ENCODE measurements around the gene SCNN1B.

Gene SCNN1B

DNA sequence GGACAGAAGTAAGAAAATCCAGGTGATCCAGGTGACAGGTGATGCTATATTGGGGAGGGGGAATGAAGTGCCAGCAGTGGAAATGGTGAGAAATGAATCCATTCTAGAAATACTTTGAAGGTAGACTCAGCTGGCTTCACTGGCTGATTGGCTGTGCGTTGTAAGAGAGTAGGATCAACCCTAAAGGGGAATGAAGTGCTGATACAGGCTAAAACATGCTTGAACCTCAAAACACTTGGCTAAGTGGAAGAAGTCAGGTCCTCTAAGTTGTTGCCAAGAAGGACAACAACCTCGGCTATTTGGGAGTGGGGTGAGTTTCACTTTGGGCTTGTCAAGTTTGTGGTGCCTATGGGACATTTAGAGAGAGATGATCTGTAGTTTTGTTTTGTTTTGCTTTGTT is 24.1 kb upstream of the SCNN1B start:
- peaks cover 40 to 41% of the 10 kb centered on the region in 2 donors for H3K27me3 Mint-ChIP-seq
- no peak overlapping the region for H3K4me3 Mint-ChIP-seq
- ATAC-seq (replicated peaks), result no peak
- H3K36me3 Mint-ChIP-seq, result no peaks in the 10 kb centered on the region
- H3K27ac Mint-ChIP-seq, result no peak overlapping the region
- no peaks in the 10 kb centered on the region for H3K4me1 Mint-ChIP-seq
- DNase-seq, result no peak
- peaks cover 4 to 7% of the 10 kb centered on the region in 2 donors for H3K9me3 Mint-ChIP-seq

DNA sequence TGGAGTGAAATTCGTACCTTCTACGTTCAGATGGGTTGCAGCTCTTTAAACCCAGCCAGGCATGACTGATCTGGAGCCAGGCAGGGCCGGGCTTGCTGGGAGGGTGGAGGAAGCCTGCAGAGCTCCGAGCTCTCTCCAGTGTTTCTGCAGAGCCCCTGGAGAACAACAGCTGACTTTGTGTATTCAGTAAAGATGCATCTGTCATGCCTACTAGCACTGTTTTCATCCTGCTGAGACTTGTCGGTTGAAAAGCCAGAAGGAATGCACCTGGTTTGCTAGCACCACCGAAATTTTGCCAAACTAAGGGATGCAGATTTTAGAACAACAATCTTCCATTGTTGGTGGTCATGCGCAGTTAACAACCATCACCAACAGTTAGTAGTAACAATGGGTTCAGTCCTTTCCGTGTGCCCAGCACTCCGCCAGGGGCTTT is 22.4 kb upstream of the SCNN1B start:
- Mint-ChIP-seq H3K4me3 (no peak overlapping the region), H3K4me1 (no peaks in the 10 kb centered on the region), H3K27ac (no peak overlapping the region), H3K9me3 (peaks cover under 1 to 4% of the 10 kb centered on the region in 2 donors), H3K27me3 (peaks cover 36 to 43% of the 10 kb centered on the region in 2 donors), H3K36me3 (no peaks in the 10 kb centered on the region)
- no peak for ATAC-seq (replicated peaks)
- no peak for DNase-seq

GRCh38 chr16:23280483-23280967 is 21.6 kb upstream of the SCNN1B start:
- H3K4me3 Mint-ChIP-seq, result no peak overlapping the region
- no peaks in the 10 kb centered on the region for H3K4me1 Mint-ChIP-seq
- no peaks in the 10 kb centered on the region for H3K36me3 Mint-ChIP-seq
- no peaks in the 10 kb centered on the region for H3K9me3 Mint-ChIP-seq
- no peak overlapping the region for H3K27ac Mint-ChIP-seq
- ATAC-seq (replicated peaks) (no peak), DNase-seq (no peak)
- H3K27me3 Mint-ChIP-seq, result peaks cover 30 to 35% of the 10 kb centered on the region in 2 donors

DNA sequence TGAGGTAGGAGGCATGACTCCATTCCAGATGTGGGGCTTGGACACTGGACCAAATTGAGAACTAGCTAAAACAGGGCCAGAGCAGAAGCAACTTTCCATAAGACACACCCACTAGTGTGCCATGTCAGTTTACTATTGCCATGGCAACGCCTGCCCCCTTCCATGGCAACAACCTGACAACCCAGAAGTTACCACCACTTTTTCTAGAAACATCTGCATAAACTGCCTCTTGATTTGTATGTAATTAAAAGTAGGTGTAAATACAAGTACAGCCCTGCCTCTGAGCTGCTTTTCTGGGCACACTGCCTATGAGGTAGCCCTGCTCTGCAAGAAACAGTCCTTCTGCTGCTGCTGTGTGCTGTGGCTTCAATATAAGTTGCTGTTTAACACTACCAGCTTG is 19.5 kb upstream of the SCNN1B start:
- ATAC-seq (replicated peaks) (no peak), DNase-seq (no peak)
- Mint-ChIP-seq H3K4me3 (no peak overlapping the region), H3K9me3 (no peaks in the 10 kb centered on the region), H3K36me3 (no peaks in the 10 kb centered on the region), H3K4me1 (no peaks in the 10 kb centered on the region), H3K27me3 (peaks cover 24 to 26% of the 10 kb centered on the region in 2 donors), H3K27ac (no peak overlapping the region)

GRCh38 chr16:23283571-23283970 is 18.5 kb upstream of the SCNN1B start:
- Mint-ChIP-seq H3K9me3 (peaks cover 0 to under 1% of the 10 kb centered on the region in 2 donors), H3K27me3 (peaks cover 20 to 24% of the 10 kb centered on the region in 2 donors), H3K4me3 (no peak overlapping the region), H3K36me3 (no peaks in the 10 kb centered on the region), H3K4me1 (no peaks in the 10 kb centered on the region), H3K27ac (no peak overlapping the region)
- ATAC-seq (replicated peaks), result no peak
- DNase-seq, result no peak

- no peak for DNase-seq
- Mint-ChIP-seq H3K36me3 (no peaks in the 10 kb centered on the region), H3K27me3 (peaks cover 17 to 20% of the 10 kb centered on the region in 2 donors), H3K27ac (no peak overlapping the region), H3K4me3 (no peak overlapping the region), H3K4me1 (no peaks in the 10 kb centered on the region), H3K9me3 (peaks cover 0 to 2% of the 10 kb centered on the region in 2 donors)
- ATAC-seq (replicated peaks), result no peak
Observed at GRCh38 chr16:23284584-23284983, 17.5 kb upstream of the SCNN1B start.

DNA sequence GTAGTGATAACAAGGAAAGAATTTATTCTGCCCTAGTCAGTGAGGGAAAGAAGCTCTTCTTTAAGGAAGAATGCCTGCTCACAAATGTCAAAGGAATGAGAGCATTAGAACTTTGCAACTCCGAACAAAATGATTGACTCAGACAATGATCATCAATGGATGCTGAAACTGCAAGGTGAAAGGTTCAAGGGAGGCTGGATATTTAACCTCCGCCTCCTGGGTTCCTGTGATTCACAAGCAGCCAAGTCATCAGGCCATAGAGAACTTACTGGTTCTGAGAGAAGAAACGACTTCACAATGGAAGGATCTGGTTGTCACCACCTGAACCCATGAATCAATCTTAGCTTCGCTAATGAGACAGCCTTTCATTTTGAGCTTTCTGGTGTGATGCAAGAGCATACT is 16.0 kb upstream of the SCNN1B start:
- Mint-ChIP-seq H3K27ac (no peak overlapping the region), H3K27me3 (peaks cover 12 to 17% of the 10 kb centered on the region in 2 donors), H3K36me3 (no peaks in the 10 kb centered on the region), H3K4me1 (no peaks in the 10 kb centered on the region), H3K4me3 (no peak overlapping the region), H3K9me3 (peaks cover 0 to 2% of the 10 kb centered on the region in 2 donors)
- ATAC-seq (replicated peaks) (no peak), DNase-seq (no peak)

GRCh38 chr16:23288209-23288608 is 13.9 kb upstream of the SCNN1B start:
- peaks cover under 1 to 2% of the 10 kb centered on the region in 2 donors for H3K9me3 Mint-ChIP-seq
- H3K4me3 Mint-ChIP-seq, result no peak overlapping the region
- no peaks in the 10 kb centered on the region for H3K4me1 Mint-ChIP-seq
- H3K36me3 Mint-ChIP-seq, result no peaks in the 10 kb centered on the region
- no peak for DNase-seq
- peaks cover 6 to 20% of the 10 kb centered on the region in 2 donors for H3K27me3 Mint-ChIP-seq
- no peak overlapping the region for H3K27ac Mint-ChIP-seq
- ATAC-seq (replicated peaks), result no peak

DNA sequence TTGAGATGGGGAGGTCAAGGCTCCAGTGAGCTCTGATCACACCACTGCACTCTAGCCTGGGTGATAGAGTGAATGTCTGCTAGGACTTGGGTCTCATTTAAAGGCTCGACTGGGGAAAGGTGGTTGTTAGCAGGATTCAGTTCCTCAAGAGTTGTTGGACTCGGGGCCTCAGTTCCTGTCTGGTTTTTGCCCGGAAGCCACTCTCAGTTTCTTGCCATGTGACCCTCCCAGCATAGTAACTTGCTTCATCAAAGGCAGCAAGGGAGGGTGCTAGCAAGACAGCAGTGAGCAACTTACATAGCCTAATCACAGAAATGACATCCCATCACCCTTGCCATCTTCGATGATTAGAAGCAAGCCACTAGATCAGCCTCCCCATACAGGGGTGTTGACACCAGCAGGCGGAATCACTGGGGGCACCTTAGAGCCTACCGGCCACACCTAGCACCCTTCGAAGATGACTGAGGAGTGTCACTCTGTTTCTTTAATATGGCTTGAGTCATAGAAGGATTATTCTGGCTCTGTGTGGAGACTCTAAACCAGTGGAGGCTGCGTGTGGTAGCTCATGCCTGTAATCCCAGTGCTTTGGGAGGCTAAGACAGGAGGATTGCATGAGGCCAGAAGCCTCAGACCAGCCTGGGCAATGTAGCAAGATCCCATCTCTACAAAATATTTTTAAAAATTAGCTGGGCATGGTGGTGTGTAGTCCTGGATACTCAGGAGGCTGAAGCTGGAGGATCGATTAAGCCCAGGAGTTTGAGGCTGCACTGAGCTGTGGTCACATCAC is 13.2 kb upstream of the SCNN1B start:
- ATAC-seq (replicated peaks) (no peak), DNase-seq (no peak)
- Mint-ChIP-seq H3K4me1 (no peaks in the 10 kb centered on the region), H3K36me3 (no peaks in the 10 kb centered on the region), H3K9me3 (peaks cover 2 to 4% of the 10 kb centered on the region in 2 donors), H3K27ac (no peak overlapping the region), H3K27me3 (peaks cover 10 to 17% of the 10 kb centered on the region in 2 donors), H3K4me3 (no peak overlapping the region)

DNA sequence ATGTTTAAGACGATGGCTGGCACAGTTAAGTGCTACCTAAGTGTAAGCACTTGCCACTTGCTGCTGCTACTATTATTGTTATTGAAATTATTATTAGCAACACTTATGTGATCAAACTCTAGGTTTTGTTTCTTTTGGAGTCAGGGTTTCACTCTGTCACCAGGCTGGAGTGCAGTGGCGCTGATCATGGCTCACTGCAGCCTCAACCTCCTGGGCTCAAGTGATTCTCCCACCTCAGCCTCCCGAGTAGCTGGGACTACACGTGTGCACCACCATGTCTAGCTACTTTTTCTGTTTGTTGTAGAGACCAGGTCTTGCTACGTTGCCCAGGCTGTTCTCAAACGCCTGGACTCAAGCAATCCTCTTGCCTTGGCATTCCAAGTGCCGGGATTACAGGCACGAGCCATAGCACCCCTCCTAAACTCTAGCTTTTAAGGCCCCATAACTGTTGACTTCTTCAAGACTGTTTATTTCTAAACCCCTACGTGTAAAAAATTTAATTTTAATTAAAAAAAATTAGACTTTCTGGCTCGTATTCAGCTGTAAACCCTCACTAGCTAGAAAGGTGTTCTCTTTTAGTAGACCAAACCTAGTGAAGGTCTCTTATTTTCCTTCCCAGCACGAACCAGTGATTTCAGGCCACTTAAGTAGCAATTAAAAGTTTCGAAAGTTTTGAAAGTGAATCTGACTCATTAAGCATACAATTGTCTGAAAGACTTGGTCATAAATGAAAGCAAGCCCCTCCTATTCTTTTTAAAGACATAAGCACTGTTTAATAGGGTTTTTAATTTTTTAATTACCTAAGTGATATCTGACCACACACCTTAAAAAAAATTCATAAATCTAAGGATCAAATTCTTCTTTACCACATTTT is 11.7 kb upstream of the SCNN1B start:
- no peak overlapping the region for H3K27ac Mint-ChIP-seq
- DNase-seq, result no peak

DNA sequence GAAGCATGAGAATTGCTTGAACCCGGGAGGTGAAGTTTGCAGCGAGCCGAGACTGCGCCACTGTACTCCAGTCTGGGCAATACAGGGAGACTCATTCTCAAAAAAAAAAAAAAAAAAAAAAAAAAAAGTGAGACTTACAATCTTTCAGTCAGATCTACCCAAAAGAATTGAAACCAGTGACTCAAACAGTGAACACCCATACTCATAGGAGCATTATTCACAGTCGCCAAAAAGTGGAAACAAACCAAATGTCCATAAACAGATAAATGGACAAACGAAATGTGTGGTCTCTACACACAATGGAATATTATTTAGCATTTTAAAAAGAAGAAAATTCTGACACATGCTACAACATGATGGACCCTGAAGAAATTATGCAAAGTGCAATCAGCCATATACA is 9.1 kb upstream of the SCNN1B start:
- H3K4me1 Mint-ChIP-seq, result peaks cover 0 to 1% of the 10 kb centered on the region in 2 donors
- peaks cover 3 to 8% of the 10 kb centered on the region in 2 donors for H3K9me3 Mint-ChIP-seq
- DNase-seq, result no peak
- H3K4me3 Mint-ChIP-seq, result no peak overlapping the region
- H3K27ac Mint-ChIP-seq, result no peak overlapping the region
- peak in 1 of 2 donors; percentile 70 for ATAC-seq (replicated peaks)
- H3K36me3 Mint-ChIP-seq, result no peaks in the 10 kb centered on the region
- H3K27me3 Mint-ChIP-seq, result peaks cover 28 to 31% of the 10 kb centered on the region in 2 donors

More for the DNA sequence above, 11.7 kb upstream of the SCNN1B start:
- peaks cover 2 to 4% of the 10 kb centered on the region in 2 donors for H3K9me3 Mint-ChIP-seq
- no peak for ATAC-seq (replicated peaks)
- H3K4me3 Mint-ChIP-seq, result no peak overlapping the region
- no peaks in the 10 kb centered on the region for H3K36me3 Mint-ChIP-seq
- H3K4me1 Mint-ChIP-seq, result no peaks in the 10 kb centered on the region
- H3K27me3 Mint-ChIP-seq, result peaks cover 22% of the 10 kb centered on the region in 2 donors

DNA sequence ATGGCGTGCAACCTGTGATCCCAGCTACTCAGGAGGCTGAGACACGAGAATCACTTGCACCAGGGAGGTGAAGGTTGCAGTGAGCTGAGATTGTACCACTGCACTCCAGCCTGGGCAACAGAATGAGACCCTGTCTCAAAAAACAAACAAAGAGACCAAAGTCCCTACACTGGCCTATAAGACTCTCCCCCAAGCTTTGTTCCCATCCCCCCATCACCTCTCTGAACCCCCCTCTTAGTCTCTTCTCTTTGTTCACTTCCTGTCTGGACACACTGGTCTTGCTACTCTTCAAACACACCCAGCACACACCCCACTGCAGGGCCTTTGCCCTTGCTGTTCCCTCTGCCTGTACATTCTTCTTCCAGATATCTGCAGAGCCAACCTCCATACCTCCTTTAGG is 7.8 kb upstream of the SCNN1B start:
- DNase-seq (no peak), ATAC-seq (replicated peaks) (no peak)
- Mint-ChIP-seq H3K27ac (no peak overlapping the region), H3K27me3 (peaks cover 28 to 31% of the 10 kb centered on the region in 2 donors), H3K36me3 (no peaks in the 10 kb centered on the region), H3K4me1 (peaks cover 0 to 1% of the 10 kb centered on the region in 2 donors), H3K9me3 (peaks cover 1 to 8% of the 10 kb centered on the region in 2 donors), H3K4me3 (no peak overlapping the region)

- ATAC-seq (replicated peaks), result peak; percentile 46 to 57
- H3K27me3 Mint-ChIP-seq, result peaks cover 43 to 46% of the 10 kb centered on the region in 2 donors
- no peak for DNase-seq
- H3K9me3 Mint-ChIP-seq, result peaks cover 1 to 8% of the 10 kb centered on the region in 2 donors
- H3K4me3 Mint-ChIP-seq, result no peak overlapping the region
- peaks cover 8% of the 10 kb centered on the region in 2 donors for H3K4me1 Mint-ChIP-seq
- no peak overlapping the region for H3K27ac Mint-ChIP-seq
- no peaks in the 10 kb centered on the region for H3K36me3 Mint-ChIP-seq
Observed at GRCh38 chr16:23296994-23297393, 5.1 kb upstream of the SCNN1B start.

GRCh38 chr16:23298290-23298915 is 3.7 kb upstream of the SCNN1B start:
- H3K4me1 Mint-ChIP-seq, result peaks cover 8% of the 10 kb centered on the region in 2 donors
- H3K27me3 Mint-ChIP-seq, result peaks cover 47 to 54% of the 10 kb centered on the region in 2 donors
- peaks cover 1 to 5% of the 10 kb centered on the region in 2 donors for H3K9me3 Mint-ChIP-seq
- no peak overlapping the region for H3K4me3 Mint-ChIP-seq
- H3K36me3 Mint-ChIP-seq, result no peaks in the 10 kb centered on the region
- DNase-seq (no peak), ATAC-seq (replicated peaks) (no peak)
- no peak overlapping the region for H3K27ac Mint-ChIP-seq

All from stimulated activated naive B cell treated with anti-CD40 and anti-IgM and Interleukin-4, amounts not matched to agents 10 μg/mL and 1 μg/mL and 100 μg/mL, for 72 hours (primary cell).